Spleen (tissue), 7 donors: ENCODE results near the gene ATM.

Experiments used
- POLR2A ChIP-seq, 3 donors: fragments of 450-650 bp; IDR thresholded peaks; one replicate each; pipeline ENCODE4 v1.5.1; 2017; ENCODE audit warnings: antibody characterized with exemption in 3 of 3, mild to moderate bottlenecking in 1 of 3
- TF ChIP-seq, protein P1 (sequence below), 11 experiments: fragments of 200-600 bp in 7 of 11; fragments of 450-650 bp in 4 of 11; sonication (generic) in 4 of 11; IDR thresholded peaks in 8 of 11; conservative IDR thresholded peaks in 3 of 11; 1 replicate in 7 of 11; 2 replicates in 4 of 11; pipeline versions ENCODE4 v1.4.0 to v1.8.0; 2016 to 2021; ENCODE audit warnings: antibody characterized with exemption in 11 of 11, inconsistent platforms in 4 of 11, mild to moderate bottlenecking in 1 of 11
- donor health status: DM: no; HTN: no; CAD: no; lungs with moderate emphysema.
- donor health status: DM: no; HTN: no; CAD: no.
- donor health status: DM: no; HTN: no; CAD: no.

DNA sequence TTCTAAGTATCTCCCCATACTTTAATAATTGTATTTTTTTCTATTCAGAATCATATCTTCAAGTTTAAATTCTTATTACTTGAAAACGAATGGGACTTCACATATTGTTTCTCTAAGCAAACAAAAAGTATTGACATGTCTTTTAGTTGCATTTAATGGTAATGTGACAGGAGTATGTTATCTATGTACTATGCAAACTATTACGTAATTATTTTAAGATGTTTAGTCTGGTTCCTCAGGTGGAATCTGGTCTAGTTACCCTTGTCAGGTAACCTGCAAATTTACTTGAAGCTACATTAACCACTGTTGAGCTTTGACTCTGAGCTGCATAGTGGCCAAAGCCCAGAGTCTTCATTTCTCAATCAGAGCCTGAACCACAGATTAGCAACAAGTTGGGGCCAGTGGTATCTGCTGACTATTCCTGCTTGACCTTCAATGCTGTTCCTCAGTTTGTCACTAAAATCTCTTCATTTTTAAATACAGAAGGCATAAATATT lies 110.6 kb downstream of the ATM start:
- TF ChIP-seq, protein P1, sequence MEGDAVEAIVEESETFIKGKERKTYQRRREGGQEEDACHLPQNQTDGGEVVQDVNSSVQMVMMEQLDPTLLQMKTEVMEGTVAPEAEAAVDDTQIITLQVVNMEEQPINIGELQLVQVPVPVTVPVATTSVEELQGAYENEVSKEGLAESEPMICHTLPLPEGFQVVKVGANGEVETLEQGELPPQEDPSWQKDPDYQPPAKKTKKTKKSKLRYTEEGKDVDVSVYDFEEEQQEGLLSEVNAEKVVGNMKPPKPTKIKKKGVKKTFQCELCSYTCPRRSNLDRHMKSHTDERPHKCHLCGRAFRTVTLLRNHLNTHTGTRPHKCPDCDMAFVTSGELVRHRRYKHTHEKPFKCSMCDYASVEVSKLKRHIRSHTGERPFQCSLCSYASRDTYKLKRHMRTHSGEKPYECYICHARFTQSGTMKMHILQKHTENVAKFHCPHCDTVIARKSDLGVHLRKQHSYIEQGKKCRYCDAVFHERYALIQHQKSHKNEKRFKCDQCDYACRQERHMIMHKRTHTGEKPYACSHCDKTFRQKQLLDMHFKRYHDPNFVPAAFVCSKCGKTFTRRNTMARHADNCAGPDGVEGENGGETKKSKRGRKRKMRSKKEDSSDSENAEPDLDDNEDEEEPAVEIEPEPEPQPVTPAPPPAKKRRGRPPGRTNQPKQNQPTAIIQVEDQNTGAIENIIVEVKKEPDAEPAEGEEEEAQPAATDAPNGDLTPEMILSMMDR (IDR thresholded peaks at IDR 0.05 in 8 of 11, conservative IDR thresholded peaks at IDR 0.05 in 3 of 11), result no peak
- no peak for TF ChIP-seq POLR2A (IDR thresholded peaks at IDR 0.05)
